A673 (cell line): ENCODE data around the gene SORL1. TPM values are rescaled to one million over a fixed set of nuclear protein-coding genes. Genes with fewer than 3 reads are reported as not detected.
"Not testable (repeated sequence)": the region's sequence is repeated elsewhere in the genome, so short reads cannot be mapped to it uniquely, and the experiment has no call there.

Source experiments
- BruUV-seq: library from RNA; stranded (reverse); fragments of 400-500 nt; replicated peaks from 2 replicates; lab custom pipeline; 2021; lab: Mats Ljungman, UMichigan
- CTCF ChIA-PET: fragments of 300-600 bp; sonication (Branson Sonifier 250); formaldehyde crosslinking; loops from one replicate; lab custom pipeline; 2022; ENCODE audit warnings: antibody characterized with exemption; lab: Charles Lee
- POLR2A ChIA-PET: fragments of 300-600 bp; sonication (Branson Sonifier 250); formaldehyde crosslinking; loops from one replicate; lab custom pipeline; 2022; ENCODE audit warnings: antibody characterized with exemption; ENCODE audit not compliant: low non-redundant PET; lab: Charles Lee
- DNase-seq: peaks from one replicate; pipeline ENCODE4 v3.0.0-alpha.2; 2015; ENCODE audit warnings: low spot score
- H3K27ac ChIP-seq: fragments of 200-600 bp; sonication (generic); 2 replicates; pipeline ENCODE4 v1.5.1; 2016; ENCODE audit warnings: mixed run types, low read depth, mild to moderate bottlenecking, mixed read lengths, antibody characterized with exemption, low read length; ENCODE audit not compliant: poor library complexity, severe bottlenecking
- H3K27me3 ChIP-seq: fragments of 200-600 bp; sonication (generic); replicated peaks from 2 replicates; pipeline ENCODE4 v1.6.1; 2017; ENCODE audit warnings: mixed run types, low read depth, mild to moderate bottlenecking, mixed read lengths, antibody characterized with exemption, low read length; ENCODE audit not compliant: insufficient read depth, poor library complexity
- H3K36me3 ChIP-seq: fragments of 200-600 bp; sonication (generic); 2 replicates; pipeline ENCODE4 v1.6.1; 2016; ENCODE audit warnings: mixed run types, mild to moderate bottlenecking, mixed read lengths, antibody characterized with exemption, low read length; ENCODE audit not compliant: insufficient read depth, poor library complexity, severe bottlenecking
- H3K4me1 ChIP-seq: fragments of 200-600 bp; sonication (generic); 2 replicates; pipeline ENCODE4 v1.6.1; 2017; ENCODE audit warnings: mixed run types, mild to moderate bottlenecking, mixed read lengths, antibody characterized with exemption, low read length; ENCODE audit not compliant: insufficient read depth, poor library complexity, severe bottlenecking
- H3K4me3 ChIP-seq: fragments of 200-600 bp; sonication (generic); 2 replicates; pipeline ENCODE4 v1.5.1; 2016; ENCODE audit warnings: low read depth, mixed run types, mild to moderate bottlenecking, mixed read lengths, low read length; ENCODE audit not compliant: poor library complexity, severe bottlenecking
- H3K9me3 ChIP-seq: fragments of 200-600 bp; sonication (generic); 2 replicates; pipeline ENCODE4 v1.6.1; 2016; ENCODE audit warnings: mixed run types, low read depth, mild to moderate bottlenecking, mixed read lengths, antibody characterized with exemption, low read length; ENCODE audit not compliant: poor library complexity, severe bottlenecking
- CTCF ChIP-seq: fragments of 300-800, 200-600 bp; sonication (generic); conservative IDR thresholded peaks from 2 replicates; pipeline ENCODE4 v1.5.1; 2017; ENCODE audit warnings: low read depth, mild to moderate bottlenecking, antibody characterized with exemption, low read length, moderate library complexity, mixed read lengths
- EZH2 ChIP-seq: fragments of 200-600 bp; sonication (generic); IDR thresholded peaks from 2 replicates; pipeline ENCODE4 v1.6.1; 2017; ENCODE audit warnings: borderline replicate concordance, low read depth, mild to moderate bottlenecking, mixed read lengths, antibody characterized with exemption, low read length; ENCODE audit not compliant: poor library complexity, severe bottlenecking
- intact Hi-C: fragments of 100-400 bp; cut with micrococcal nuclease; formaldehyde crosslinking; loops from one replicate; pipeline ENCODE4 v1.10.0; 2022; ENCODE audit not compliant: unreplicated experiment
- total RNA-seq: library from RNA; stranded (reverse); gene quantifications from 2 replicates; pipeline ENCODE4 v1.2.3, GENCODE V29; 2021

The SORL1 gene
- total RNA-seq, 1 experiment from 2014 or later: 0.95 TPM

- Histone ChIP-seq H3K9me3 (no peaks in the 10 kb centered on the region), H3K36me3 (no peaks in the 10 kb centered on the region), H3K4me3 (no peak overlapping the region), H3K4me1 (peaks cover 18% of the 10 kb centered on the region), H3K27ac (no peak overlapping the region), H3K27me3 (no peaks in the 10 kb centered on the region)
- BruUV-seq: no TSS peak
- intact Hi-C loops: no loop called here
- no peak for TF ChIP-seq CTCF
- no peak for TF ChIP-seq EZH2
- ChIA-PET POLR2A (interaction anchor here (0.6 kb wide), 1 partner anchor 1432 kb away, joined by 12 read pairs; no protein-coding TSS in a partner anchor), CTCF (no interaction called here)
- DNase-seq: no peak
Measured at GRCh38 chr11:121479698-121480238, 27.7 kb downstream of the SORL1 start.

- POLR2A ChIA-PET, H3K27ac ChIP-seq, H3K36me3 ChIP-seq, H3K27me3 ChIP-seq, CTCF ChIA-PET, H3K4me3 ChIP-seq, H3K9me3 ChIP-seq, DNase-seq, intact Hi-C loops, BruUV-seq: not testable (repeated sequence)
- peaks cover 18% of the 10 kb centered on the region for H3K4me1 ChIP-seq
Measured at GRCh38 chr11:121481484-121482230, 29.5 kb downstream of the SORL1 start.

- Histone ChIP-seq H3K4me1 (peaks cover 18% of the 10 kb centered on the region), H3K27ac (no peak overlapping the region), H3K4me3 (no peak overlapping the region), H3K27me3 (no peaks in the 10 kb centered on the region), H3K9me3 (no peaks in the 10 kb centered on the region), H3K36me3 (no peaks in the 10 kb centered on the region)
- CTCF ChIA-PET: no interaction called here
- no TSS peak for BruUV-seq
- DNase-seq: peak; percentile 79
- POLR2A ChIA-PET: no interaction called here
- intact Hi-C loops: no loop called here
- TF ChIP-seq EZH2 (no peak), CTCF (no peak)
Measured at GRCh38 chr11:121482231-121483129, 30.4 kb downstream of the SORL1 start.
